Measurements from ENCODE around the gene ALG12. TPM values are rescaled to one million over a fixed set of nuclear protein-coding genes. Genes with fewer than 3 reads are reported as not detected.

The ALG12 gene
- 10 to 100 TPM; 12.4 to 13.8 TPM for total RNA-seq

- Mint-ChIP-seq H3K36me3 (no peaks in the 10 kb centered on the region), H3K27me3 (no peaks in the 10 kb centered on the region), H3K4me1 (ENCODE audit: low read depth) (peaks cover 25% of the 10 kb centered on the region), H3K27ac (peak within 1 kb of the TSS; percentile 79), H3K9me3 (no peaks in the 10 kb centered on the region), H3K4me3 (peak within 1 kb of the TSS; percentile 79)
- peak; percentile 98 for DNase-seq
- intact Hi-C loops (cut with micrococcal nuclease) = loop anchor here (2.0 to 5.0 kb wide), 2 partner anchors 81 to 151 kb away; no protein-coding TSS in a partner anchor
- POLR2A ChIA-PET = interaction anchor here (0.9 to 1.1 kb wide), 6 partner anchors 15 to 151 kb away, joined by 3 to 4 read pairs (median 4); no protein-coding TSS in a partner anchor
- CTCF ChIA-PET = interaction anchor here (0.6 to 2.7 kb wide), 2 partner anchors 49 to 112 kb away, joined by 3 to 12 read pairs; no protein-coding TSS in a partner anchor
These were observed at the start of gene ALG12, which contains the start of gene CRELD2 for GRCh38 chr22:49917974-49918910. Gene ALG12, minus strand, starts transcription at chr22:49918438. Its CDS starts 4,673 bp downstream, at chr22:49913765. Gene CRELD2, plus strand, starts transcription at chr22:49918634. Its CDS starts 136 bp downstream, at chr22:49918770.

- H3K27me3 Mint-ChIP-seq = no peaks in the 10 kb centered on the region
- intact Hi-C loops (cut with micrococcal nuclease) = no loop called here
- peaks cover 42% of the 10 kb centered on the region for H3K4me1 Mint-ChIP-seq (ENCODE audit: low read depth)
- ChIA-PET CTCF (interaction anchor here (0.6 to 1.9 kb wide), 4 partner anchors 12 to 63 kb away, joined by 3 to 8 read pairs (median 6); no protein-coding TSS in a partner anchor), POLR2A (interaction anchor here (0.5 to 1.4 kb wide), 4 partner anchors 20 to 51 kb away, joined by 3 to 4 read pairs (median 3); no protein-coding TSS in a partner anchor)
- peak overlapping the region; percentile 16 for H3K4me3 Mint-ChIP-seq
- peak overlapping the region; percentile 63 for H3K27ac Mint-ChIP-seq
- no peaks in the 10 kb centered on the region for H3K9me3 Mint-ChIP-seq
- DNase-seq = peak; percentile 12
- peaks cover 24% of the 10 kb centered on the region for H3K36me3 Mint-ChIP-seq
These were observed 49.5 kb upstream of the ALG12 start for GRCh38 chr22:49967706-49968208.

- Mint-ChIP-seq H3K27ac (peak overlapping the region; percentile 52), H3K4me3 (peak overlapping the region; percentile 16), H3K9me3 (no peaks in the 10 kb centered on the region), H3K27me3 (no peaks in the 10 kb centered on the region), H3K4me1 (ENCODE audit: low read depth) (peaks cover 42% of the 10 kb centered on the region), H3K36me3 (peaks cover 28% of the 10 kb centered on the region)
- intact Hi-C loops (cut with micrococcal nuclease) = no loop called here
- CTCF ChIA-PET = interaction anchor here (1.7 to 1.9 kb wide), 3 partner anchors 13 to 63 kb away, joined by 5 to 8 read pairs (median 6); no protein-coding TSS in a partner anchor
- peak; percentile 27 for DNase-seq
- POLR2A ChIA-PET = interaction anchor here (0.5 to 1.8 kb wide), 5 partner anchors 20 to 51 kb away, joined by 3 to 5 read pairs (median 4); no protein-coding TSS in a partner anchor
These were observed 48.8 kb upstream of the ALG12 start for GRCh38 chr22:49966774-49967705.

- H3K27me3 Mint-ChIP-seq = no peaks in the 10 kb centered on the region
- ChIA-PET CTCF (interaction anchor here (1.2 to 1.9 kb wide), 2 partner anchors 36 to 64 kb away, joined by 4 to 8 read pairs; no protein-coding TSS in a partner anchor), POLR2A (interaction anchor here (0.9 to 1.8 kb wide), 3 partner anchors 30 to 50 kb away, joined by 3 to 5 read pairs (median 5); no protein-coding TSS in a partner anchor)
- peak overlapping the region; percentile 16 for H3K4me3 Mint-ChIP-seq
- peaks cover 35% of the 10 kb centered on the region for H3K36me3 Mint-ChIP-seq
- DNase-seq = no peak
- intact Hi-C loops (cut with micrococcal nuclease) = no loop called here
- peak overlapping the region; percentile 65 for H3K27ac Mint-ChIP-seq
- no peaks in the 10 kb centered on the region for H3K9me3 Mint-ChIP-seq
- peaks cover 42% of the 10 kb centered on the region for H3K4me1 Mint-ChIP-seq (ENCODE audit: low read depth)
These were observed 48.0 kb upstream of the ALG12 start for GRCh38 chr22:49966041-49966773.

- Mint-ChIP-seq H3K9me3 (no peaks in the 10 kb centered on the region), H3K4me1 (ENCODE audit: low read depth) (peaks cover 38% of the 10 kb centered on the region), H3K27ac (peak overlapping the region; percentile 93), H3K27me3 (no peaks in the 10 kb centered on the region), H3K4me3 (peak overlapping the region; percentile 82), H3K36me3 (peaks cover 35% of the 10 kb centered on the region)
- no peak for DNase-seq
- intact Hi-C loops (cut with micrococcal nuclease) = no loop called here
- CTCF ChIA-PET = interaction anchor here (1.2 kb wide), 1 partner anchor 35 kb away, joined by 4 read pairs; no protein-coding TSS in a partner anchor
- POLR2A ChIA-PET = interaction anchor here (0.9 to 1.8 kb wide), 2 partner anchors 29 to 51 kb away, joined by 3 to 5 read pairs; no protein-coding TSS in a partner anchor
These were observed 47.1 kb upstream of the ALG12 start for GRCh38 chr22:49965091-49966040.

GRCh38 chr22:49964136-49965090 lies 46.2 kb upstream of the ALG12 start:
- DNase-seq = peak; percentile 12
- H3K4me3 Mint-ChIP-seq = peak overlapping the region; percentile 82
- intact Hi-C loops (cut with micrococcal nuclease) = loop anchor here (5.0 kb wide), 2 partner anchors 112 to 228 kb away; partner anchors contain the start of gene ZBED4
- no peaks in the 10 kb centered on the region for H3K9me3 Mint-ChIP-seq
- CTCF ChIA-PET = no interaction called here
- H3K27me3 Mint-ChIP-seq = no peaks in the 10 kb centered on the region
- POLR2A ChIA-PET = no interaction called here
- H3K36me3 Mint-ChIP-seq = peaks cover 37% of the 10 kb centered on the region
- H3K4me1 Mint-ChIP-seq (ENCODE audit: low read depth) = peaks cover 31% of the 10 kb centered on the region
- peak overlapping the region; percentile 93 for H3K27ac Mint-ChIP-seq

- Mint-ChIP-seq H3K4me1 (ENCODE audit: low read depth) (peaks cover 36% of the 10 kb centered on the region), H3K4me3 (peak overlapping the region; percentile 82), H3K9me3 (no peaks in the 10 kb centered on the region), H3K27me3 (no peaks in the 10 kb centered on the region), H3K27ac (peak overlapping the region; percentile 93), H3K36me3 (peaks cover 37% of the 10 kb centered on the region)
- DNase-seq = no peak
- ChIA-PET POLR2A (interaction anchor here (1.6 to 4.7 kb wide), 2 partner anchors 26 to 53 kb away, joined by 5 to 58 read pairs; no protein-coding TSS in a partner anchor), CTCF (interaction anchor here (1.6 to 2.0 kb wide), 2 partner anchors 33 to 67 kb away, joined by 7 to 9 read pairs; no protein-coding TSS in a partner anchor)
- intact Hi-C loops (cut with micrococcal nuclease) = loop anchor here (2.0 to 5.0 kb wide), 3 partner anchors 13 to 229 kb away; partner anchors contain the start of gene ZBED4
These were observed 45.4 kb upstream of the ALG12 start for GRCh38 chr22:49963647-49964026.

- ChIA-PET POLR2A (interaction anchor here (0.5 to 4.7 kb wide), 11 partner anchors 8 to 242 kb away, joined by 3 to 58 read pairs (median 5); no protein-coding TSS in a partner anchor), CTCF (interaction anchor here (0.5 to 2.0 kb wide), 6 partner anchors 8 to 68 kb away, joined by 3 to 9 read pairs (median 6); no protein-coding TSS in a partner anchor)
- intact Hi-C loops (cut with micrococcal nuclease) = loop anchor here (1.0 to 5.0 kb wide), 5 partner anchors 14 to 229 kb away; partner anchors contain the start of gene ZBED4
- H3K27me3 Mint-ChIP-seq = no peaks in the 10 kb centered on the region
- no peaks in the 10 kb centered on the region for H3K9me3 Mint-ChIP-seq
- H3K36me3 Mint-ChIP-seq = peaks cover 37% of the 10 kb centered on the region
- DNase-seq = no peak
- H3K4me3 Mint-ChIP-seq = peak overlapping the region; percentile 82
- peaks cover 35% of the 10 kb centered on the region for H3K4me1 Mint-ChIP-seq (ENCODE audit: low read depth)
- peak overlapping the region; percentile 93 for H3K27ac Mint-ChIP-seq
These were observed 44.8 kb upstream of the ALG12 start for GRCh38 chr22:49962751-49963646.
